HG02588 (cell line): ENCODE measurements around the gene RPS8.
"Not testable (repeated sequence)": the region's sequence is repeated elsewhere in the genome, so short reads cannot be mapped to it uniquely, and the experiment has no call there.

Source experiments
- ATAC-seq: cut with Tn5 transposase; IDR thresholded peaks from one replicate; pipeline ENCODE4 v1.9.1; 2021; ENCODE audit warnings: mild to moderate bottlenecking, moderate library complexity; ENCODE audit not compliant: unreplicated experiment

The RPS8 gene

GRCh38 chr1:44802306-44803061 is 27.1 kb downstream of the RPS8 start:
- ATAC-seq, result no peak

DNA sequence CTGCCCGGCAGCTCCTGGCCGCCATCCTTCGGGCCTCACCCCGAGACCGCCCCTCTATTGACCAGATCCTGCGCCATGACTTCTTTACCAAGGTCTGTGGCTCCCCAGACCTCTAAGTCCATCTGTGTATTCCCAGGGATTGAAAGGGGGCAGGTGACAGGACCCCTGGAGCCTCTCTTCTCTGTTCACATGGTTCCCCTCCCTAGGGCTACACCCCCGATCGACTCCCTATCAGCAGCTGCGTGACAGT is 27.6 kb downstream of the RPS8 start:
- ATAC-seq, result no peak

DNA sequence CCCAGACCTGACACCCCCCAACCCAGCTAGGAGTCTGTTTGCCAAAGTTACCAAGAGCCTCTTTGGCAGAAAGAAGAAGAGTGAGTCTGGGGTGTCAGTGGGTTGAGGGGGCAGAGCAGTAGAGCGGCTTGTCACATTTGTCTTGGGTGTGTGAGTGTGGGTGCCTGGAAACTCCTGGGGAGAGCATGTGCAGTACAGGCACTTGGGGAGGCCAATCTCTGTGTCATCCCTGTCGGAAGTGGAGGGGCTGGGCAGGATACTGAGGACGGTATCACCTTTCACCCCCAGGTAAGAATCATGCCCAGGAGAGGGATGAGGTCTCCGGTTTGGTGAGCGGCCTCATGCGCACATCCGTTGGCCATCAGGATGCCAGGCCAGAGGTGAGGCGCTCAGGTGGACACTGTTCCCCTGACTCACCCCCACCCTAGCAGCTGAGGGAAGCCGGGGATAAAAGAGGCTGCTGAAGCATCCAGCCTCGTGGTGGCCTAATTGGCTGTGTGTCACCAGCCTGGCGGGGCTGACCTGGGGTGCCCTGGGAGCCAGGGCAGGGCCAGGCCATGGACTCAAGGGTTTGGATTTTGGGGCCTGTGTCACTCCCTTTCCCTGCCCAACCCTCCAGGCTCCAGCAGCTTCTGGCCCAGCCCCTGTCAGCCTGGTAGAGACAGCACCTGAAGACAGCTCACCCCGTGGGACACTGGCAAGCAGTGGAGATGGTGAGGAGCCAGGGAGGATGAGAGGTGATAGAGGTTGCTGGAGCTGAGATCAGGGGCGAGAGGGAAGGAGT is 28.2 kb downstream of the RPS8 start:
- no peak for ATAC-seq

DNA sequence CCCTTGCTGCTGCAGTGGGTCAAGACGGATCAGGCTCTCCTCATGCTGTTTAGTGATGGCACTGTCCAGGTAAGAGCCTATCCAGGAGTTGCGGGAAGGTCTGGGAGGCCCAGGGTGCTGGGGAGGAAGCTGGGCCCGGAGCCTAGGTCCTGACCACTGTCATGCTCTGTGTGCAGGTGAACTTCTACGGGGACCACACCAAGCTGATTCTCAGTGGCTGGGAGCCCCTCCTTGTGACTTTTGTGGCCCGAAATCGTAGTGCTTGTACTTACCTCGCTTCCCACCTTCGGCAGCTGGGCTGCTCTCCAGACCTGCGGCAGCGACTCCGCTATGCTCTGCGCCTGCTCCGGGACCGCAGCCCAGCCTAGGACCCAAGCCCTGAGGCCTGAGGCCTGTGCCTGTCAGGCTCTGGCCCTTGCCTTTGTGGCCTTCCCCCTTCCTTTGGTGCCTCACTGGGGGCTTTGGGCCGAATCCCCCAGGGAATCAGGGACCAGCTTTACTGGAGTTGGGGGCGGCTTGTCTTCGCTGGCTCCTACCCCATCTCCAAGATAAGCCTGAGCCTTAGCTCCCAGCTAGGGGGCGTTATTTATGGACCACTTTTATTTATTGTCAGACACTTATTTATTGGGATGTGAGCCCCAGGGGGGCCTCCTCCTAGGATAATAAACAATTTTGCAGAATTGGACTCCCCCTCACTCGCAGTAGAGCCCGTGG is 30.1 kb downstream of the RPS8 start:
- no peak for ATAC-seq

- ATAC-seq, result no peak
Observed at GRCh38 chr1:44806025-44806703, 30.8 kb downstream of the RPS8 start.

- ATAC-seq, result no peak
Observed at GRCh38 chr1:44806704-44807363, 31.5 kb downstream of the RPS8 start, which contains the start of gene DYNLT4. Gene DYNLT4 (minus strand): TSS chr1:44807351. CDS start chr1:44806668, 683 bp downstream.

DNA sequence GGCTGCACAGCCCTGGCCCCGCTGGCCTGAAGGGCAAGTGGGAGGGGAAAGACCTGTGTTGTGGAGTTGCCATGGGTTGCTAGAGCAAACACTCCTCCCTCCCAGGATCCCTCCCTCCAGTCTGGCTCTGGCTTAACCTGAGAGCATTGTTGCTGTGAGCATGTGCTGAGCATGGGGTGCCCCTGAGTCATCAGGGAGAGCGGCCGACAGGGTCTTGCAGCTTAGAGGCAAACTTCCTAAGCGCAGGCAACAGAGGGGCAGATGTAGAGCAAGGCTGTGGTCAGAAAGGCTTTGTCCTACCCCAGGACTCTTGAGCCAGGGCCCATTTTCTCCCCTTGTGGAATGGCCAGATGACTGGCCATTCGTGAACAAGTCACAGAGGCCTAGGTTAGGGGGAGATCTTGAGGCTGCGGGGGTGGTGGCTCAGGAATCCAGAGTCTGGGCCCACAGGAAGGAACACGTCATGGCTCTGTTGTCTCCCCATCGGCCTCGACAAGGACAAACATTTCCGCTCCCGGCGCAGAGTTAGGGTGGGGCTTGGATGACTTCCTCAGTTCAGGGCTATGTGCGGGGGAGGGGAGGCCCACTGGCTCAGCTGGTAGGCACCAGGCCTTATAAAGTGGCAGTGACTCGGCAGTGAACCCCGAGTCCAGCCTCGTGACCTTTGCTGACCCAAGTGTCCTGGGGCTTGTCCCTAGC is 32.2 kb downstream of the RPS8 start:
- peak; percentile 29 for ATAC-seq

DNA sequence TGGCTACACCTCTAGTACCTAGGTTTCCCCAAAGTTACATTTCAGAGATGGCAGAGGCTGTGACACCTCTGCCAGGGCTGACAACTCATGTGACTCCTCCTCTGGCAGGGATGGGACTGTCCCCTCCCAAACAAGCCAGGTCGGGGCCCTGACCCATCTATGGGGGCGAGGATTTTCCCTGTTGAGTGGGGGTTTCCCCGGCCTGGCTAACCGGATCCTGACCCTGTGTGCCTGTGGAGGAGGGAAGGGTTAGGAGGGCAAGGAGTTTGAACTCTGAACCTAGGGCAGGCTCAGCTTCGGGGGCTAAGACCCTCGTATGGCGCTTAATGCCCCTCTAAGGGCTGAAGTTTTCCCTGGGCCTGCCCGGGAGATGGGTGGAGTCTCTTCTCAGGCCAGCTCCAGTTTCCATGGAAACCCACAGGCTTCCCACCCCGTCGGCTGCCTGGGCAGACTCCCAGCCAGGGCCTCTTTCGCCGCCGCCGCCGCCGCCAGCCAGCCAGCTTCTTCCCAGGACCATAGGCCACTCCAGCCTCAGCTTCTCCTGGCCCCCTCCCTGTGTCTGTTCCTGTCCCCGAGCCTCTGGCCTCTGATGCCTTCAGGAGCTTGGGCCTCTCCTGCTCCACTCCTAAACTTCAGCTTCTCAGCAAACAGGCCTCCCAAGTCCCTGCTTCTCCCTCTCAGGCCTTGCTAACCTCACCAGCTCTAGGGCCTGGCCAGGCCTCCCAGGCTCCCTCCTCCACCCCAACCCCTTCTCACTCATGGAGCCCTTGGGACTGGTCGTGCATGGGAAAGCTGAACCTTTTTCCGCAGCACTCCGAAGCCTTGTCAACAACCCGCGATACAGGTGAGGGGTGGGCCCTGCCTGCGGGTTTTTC is 33.0 kb downstream of the RPS8 start, which contains the start of gene BTBD19:
Gene BTBD19 (plus strand): TSS at position 461 of the 875 bp plus-strand sequence. CDS start 298 bp downstream, at position 759.
- peak; percentile 34 for ATAC-seq

GRCh38 chr1:44808938-44809917 is 33.9 kb downstream of the RPS8 start:
- peak; percentile 35 for ATAC-seq

DNA sequence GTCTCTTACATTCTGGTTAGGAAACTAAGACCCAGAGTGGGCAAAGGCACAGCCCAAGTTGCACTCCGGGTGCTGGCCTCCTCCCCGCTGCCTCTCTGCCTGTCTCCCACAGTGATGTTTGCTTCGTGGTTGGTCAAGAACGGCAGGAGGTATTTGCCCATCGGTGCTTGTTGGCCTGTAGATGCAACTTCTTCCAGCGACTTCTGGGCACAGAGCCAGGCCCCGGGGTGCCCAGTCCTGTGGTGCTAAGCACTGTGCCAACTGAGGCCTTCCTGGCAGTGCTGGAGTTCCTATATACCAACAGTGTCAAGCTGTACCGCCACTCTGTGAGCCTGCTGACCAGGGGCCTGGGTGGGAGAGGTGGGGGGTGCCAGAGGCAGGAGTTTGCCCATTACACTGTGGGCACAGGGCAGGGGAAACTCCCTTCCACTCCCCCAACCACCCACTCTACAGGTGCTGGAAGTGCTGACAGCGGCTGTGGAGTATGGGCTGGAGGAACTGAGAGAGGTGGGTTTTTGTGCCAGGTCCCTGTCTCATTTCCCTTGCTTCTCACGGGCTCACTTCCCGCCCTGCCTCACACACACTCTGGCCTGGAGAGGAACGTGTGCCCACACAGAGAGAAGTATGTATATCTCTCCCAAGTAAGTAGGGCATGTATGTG is 34.9 kb downstream of the RPS8 start:
- ATAC-seq, result no peak

- not testable (repeated sequence) for ATAC-seq
Observed at GRCh38 chr1:44810762-44811105, 35.4 kb downstream of the RPS8 start.

GRCh38 chr1:44811234-44811633 is 35.9 kb downstream of the RPS8 start:
- ATAC-seq, result no peak

- ATAC-seq, result no peak
Observed at GRCh38 chr1:44812822-44813543, 37.6 kb downstream of the RPS8 start.

DNA sequence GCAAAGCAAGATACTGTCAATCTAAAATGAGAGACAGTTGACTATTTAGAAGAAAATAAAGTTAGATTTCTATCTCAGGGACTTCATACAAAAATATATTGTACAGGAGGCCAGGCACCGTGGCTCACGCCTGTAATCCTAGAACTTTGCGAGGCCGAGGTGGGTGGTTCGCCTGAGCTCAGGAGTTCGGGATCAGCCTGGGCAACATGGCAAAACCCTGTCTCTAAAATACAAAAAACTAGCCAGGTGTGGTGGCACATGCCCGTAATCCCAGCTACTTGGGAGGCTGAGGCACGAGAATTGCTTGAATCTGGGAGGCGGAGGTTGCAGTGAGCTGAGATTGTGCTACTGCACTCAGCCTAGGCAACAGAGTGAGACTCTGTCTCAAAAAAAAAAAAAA is 40.6 kb downstream of the RPS8 start:
- ATAC-seq, result not testable (repeated sequence)

GRCh38 chr1:44817307-44817706 is 42.0 kb downstream of the RPS8 start:
- ATAC-seq, result no peak

- ATAC-seq, result no peak
Observed at GRCh38 chr1:44817771-44818495, 42.6 kb downstream of the RPS8 start.
